Measurements from ENCODE around the gene TYR. TPM values are rescaled to one million over a fixed set of nuclear protein-coding genes. Genes with fewer than 3 reads are reported as not detected.
"Not testable (repeated sequence)": the region's sequence is repeated elsewhere in the genome, so short reads cannot be mapped to it uniquely, and the experiment has no call there.

The TYR gene
- total RNA-seq, 1 experiment from 2014 or later = not detected

GRCh38 chr11:89279176-89279575 lies 101.5 kb downstream of the TYR start:
- H3K27me3 Mint-ChIP-seq (ENCODE audit: insufficient read depth, unreplicated experiment) = peaks cover 5% of the 10 kb centered on the region
- Histone ChIP-seq H3K4me1 (no peaks in the 10 kb centered on the region), H3K36me3 (ENCODE audit: control insufficient read depth, insufficient read depth, low read length) (no peaks in the 10 kb centered on the region), H3K9me3 (no peaks in the 10 kb centered on the region), H3K27me3 (replicated peaks; ENCODE audit: control insufficient read depth, insufficient read depth, low read length) (no peaks in the 10 kb centered on the region), H3K4me3 (ENCODE audit: low read depth, low read length) (no peak overlapping the region)
- H3K27ac Mint-ChIP-seq (ENCODE audit: unreplicated experiment) = no peak overlapping the region
- no peak for DNase-seq
- no TSS peak for BruUV-seq (replicated peaks)
- no peak overlapping the region for H3K4me3 Mint-ChIP-seq (ENCODE audit: unreplicated experiment)
- no peaks in the 10 kb centered on the region for H3K4me1 Mint-ChIP-seq (ENCODE audit: low read depth, unreplicated experiment)
- intact Hi-C loops (cut with micrococcal nuclease; ENCODE audit: unreplicated experiment) = no loop called here
- no peaks in the 10 kb centered on the region for H3K36me3 Mint-ChIP-seq (ENCODE audit: insufficient read depth, unreplicated experiment)
- H3K9me3 Mint-ChIP-seq (ENCODE audit: unreplicated experiment) = no peaks in the 10 kb centered on the region
- no peak for TF ChIP-seq CTCF (IDR thresholded peaks at IDR 0.05; ENCODE audit: insufficient read depth in 1 of 2, low read depth in 1 of 2, low read length in 1 of 2, severe bottlenecking in 1 of 2, unreplicated experiment in 1 of 2)
- ChIA-PET CTCF (no interaction called here), POLR2A (no interaction called here)

- CTCF ChIA-PET; H3K36me3 ChIP-seq (ENCODE audit: control insufficient read depth, insufficient read depth, low read length); DNase-seq; H3K4me1 Mint-ChIP-seq (ENCODE audit: low read depth, unreplicated experiment); H3K27me3 ChIP-seq (replicated peaks; ENCODE audit: control insufficient read depth, insufficient read depth, low read length); H3K9me3 ChIP-seq; H3K4me1 ChIP-seq; H3K4me3 ChIP-seq (ENCODE audit: low read depth, low read length); H3K36me3 Mint-ChIP-seq (ENCODE audit: insufficient read depth, unreplicated experiment); H3K27me3 Mint-ChIP-seq (ENCODE audit: insufficient read depth, unreplicated experiment); POLR2A ChIA-PET; H3K9me3 Mint-ChIP-seq (ENCODE audit: unreplicated experiment); BruUV-seq (replicated peaks); H3K27ac Mint-ChIP-seq (ENCODE audit: unreplicated experiment); intact Hi-C loops (cut with micrococcal nuclease; ENCODE audit: unreplicated experiment); H3K4me3 Mint-ChIP-seq (ENCODE audit: unreplicated experiment): not testable (repeated sequence)
These were observed 103.5 kb downstream of the TYR start for GRCh38 chr11:89281032-89281677.

GRCh38 chr11:89286601-89287000 lies 108.9 kb downstream of the TYR start:
- H3K27ac Mint-ChIP-seq (ENCODE audit: unreplicated experiment); H3K4me1 ChIP-seq; H3K9me3 Mint-ChIP-seq (ENCODE audit: unreplicated experiment); H3K36me3 ChIP-seq (ENCODE audit: control insufficient read depth, insufficient read depth, low read length); H3K4me3 Mint-ChIP-seq (ENCODE audit: unreplicated experiment); POLR2A ChIA-PET; CTCF ChIA-PET; H3K4me1 Mint-ChIP-seq (ENCODE audit: low read depth, unreplicated experiment); H3K27me3 Mint-ChIP-seq (ENCODE audit: insufficient read depth, unreplicated experiment); DNase-seq; BruUV-seq (replicated peaks); H3K4me3 ChIP-seq (ENCODE audit: low read depth, low read length); H3K9me3 ChIP-seq; intact Hi-C loops (cut with micrococcal nuclease; ENCODE audit: unreplicated experiment); H3K27me3 ChIP-seq (replicated peaks; ENCODE audit: control insufficient read depth, insufficient read depth, low read length); H3K36me3 Mint-ChIP-seq (ENCODE audit: insufficient read depth, unreplicated experiment): not testable (repeated sequence)

GRCh38 chr11:89288004-89288403 lies 110.3 kb downstream of the TYR start:
- POLR2A ChIA-PET; H3K4me1 ChIP-seq; H3K27me3 Mint-ChIP-seq (ENCODE audit: insufficient read depth, unreplicated experiment); intact Hi-C loops (cut with micrococcal nuclease; ENCODE audit: unreplicated experiment); H3K4me3 ChIP-seq (ENCODE audit: low read depth, low read length); H3K36me3 ChIP-seq (ENCODE audit: control insufficient read depth, insufficient read depth, low read length); CTCF ChIA-PET; H3K9me3 ChIP-seq; H3K4me1 Mint-ChIP-seq (ENCODE audit: low read depth, unreplicated experiment); H3K27me3 ChIP-seq (replicated peaks; ENCODE audit: control insufficient read depth, insufficient read depth, low read length); DNase-seq; H3K4me3 Mint-ChIP-seq (ENCODE audit: unreplicated experiment); H3K27ac Mint-ChIP-seq (ENCODE audit: unreplicated experiment); H3K9me3 Mint-ChIP-seq (ENCODE audit: unreplicated experiment); H3K36me3 Mint-ChIP-seq (ENCODE audit: insufficient read depth, unreplicated experiment); BruUV-seq (replicated peaks): not testable (repeated sequence)

Measured in Caco-2 (cell line).